Smooth muscle cell of trachea (primary cell): Measurements from ENCODE around the gene USP3. TPM values are rescaled to one million over a fixed set of nuclear protein-coding genes. Genes with fewer than 3 reads are reported as not detected.

Source experiments
- total RNA-seq: library from RNA; depleted of rRNA; stranded (reverse); fragments of >200 nt; gene quantifications from 2 replicates; pipeline ENCODE4 v1.2.1, GENCODE V29; 2014

USP3 gene
- total RNA-seq, result 40.4 and 52.4 TPM in 2 replicates

DNA sequence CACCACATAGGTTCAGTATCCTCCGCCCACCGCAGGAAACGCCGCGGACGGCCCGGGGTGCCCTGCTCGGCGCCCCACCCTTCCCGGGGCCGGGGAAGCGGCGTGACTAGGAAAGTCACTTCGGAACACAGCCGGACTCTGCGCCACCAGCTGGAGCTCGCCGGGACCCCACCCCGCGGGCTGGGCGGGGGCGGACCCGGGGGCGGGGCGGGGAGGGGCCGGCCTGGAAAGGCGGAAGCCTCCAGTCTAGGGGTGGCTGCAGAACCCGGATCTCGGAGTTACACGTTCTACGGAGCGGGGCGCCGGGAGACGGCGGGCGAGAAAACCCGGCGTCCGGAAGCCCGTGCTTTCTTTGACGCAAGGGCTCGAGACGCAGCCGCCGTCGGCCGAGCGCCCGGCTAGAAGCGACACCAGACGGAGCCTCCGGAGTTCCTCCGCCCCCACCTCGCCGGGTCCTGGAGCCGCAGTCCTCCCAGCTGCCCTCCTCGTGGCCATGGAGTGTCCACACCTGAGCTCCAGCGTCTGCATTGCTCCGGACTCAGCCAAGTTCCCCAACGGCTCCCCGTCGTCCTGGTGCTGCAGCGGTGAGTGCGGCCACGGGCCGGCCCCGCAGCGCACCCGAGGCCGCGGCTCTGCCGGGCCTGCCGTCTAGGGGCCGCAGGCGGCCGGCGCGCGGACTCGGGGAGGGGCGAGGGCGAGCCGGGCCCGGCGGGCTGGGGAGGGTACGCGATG, at the start of gene USP3:
Gene USP3, plus strand, starts transcription at position 347 of the 732 bp plus-strand sequence. Its CDS starts 147 bp downstream, at position 494.

GRCh38 chr15:63597038-63597790, 92.8 kb downstream of the USP3 start, which contains the start of gene FBXL22:
Gene FBXL22 (plus strand): TSS chr15:63597387. CDS start chr15:63597393, 6 bp downstream.

Other genes starting within 250 kb of the USP3 start
- gene APH1B, start 227.0 kb upstream of the USP3 start, total RNA-seq, result 24.3 and 27.1 TPM in 2 replicates
- 94.0 and 255 TPM in 2 replicates for gene CA12, start 122.7 kb upstream of the USP3 start, total RNA-seq
- gene FBXL22, start 92.8 kb downstream of the USP3 start, total RNA-seq, result 0.15 and 0.17 TPM in 2 replicates